Astrocyte (in vitro differentiated cells and primary cell): ENCODE measurements around the gene TMC2.

ENCODE experiments used
- CTCF ChIP-seq: IDR thresholded peaks from 2 replicates; pipeline ENCODE4 v1.5.1; 2011; ENCODE audit warnings: low read depth, mild to moderate bottlenecking, inconsistent platforms, low read length, moderate library complexity; ENCODE audit not compliant: insufficient read depth
- EZH2 ChIP-seq: IDR thresholded peaks from 2 replicates; pipeline ENCODE4 v1.6.1; 2012; ENCODE audit warnings: mild to moderate bottlenecking, low read length, inconsistent platforms; ENCODE audit not compliant: insufficient read depth

GRCh38 chr20:2507464-2507863 lies 28.9 kb upstream of the TMC2 start:
- TF ChIP-seq CTCF (no peak), EZH2 (no peak)
